Measurements from ENCODE around the gene HS6ST1. TPM values are rescaled to one million over a fixed set of nuclear protein-coding genes. Genes with fewer than 3 reads are reported as not detected.

Gene HS6ST1
- total RNA-seq, 1 experiment from 2014 or later, result 63.3 TPM

- Histone ChIP-seq H3K9me3 (ENCODE audit: low read depth, low read length, poor library complexity, severe bottlenecking) (no peaks in the 10 kb centered on the region), H3K4me3 (ENCODE audit: low read depth, low read length, poor library complexity, severe bottlenecking) (no peak overlapping the region), H3K27ac (ENCODE audit: low read depth, low read length, poor library complexity, severe bottlenecking) (no peak overlapping the region), H3K27me3 (replicated peaks; ENCODE audit: insufficient read depth, low read depth, low read length, poor library complexity) (no peaks in the 10 kb centered on the region), H3K4me1 (ENCODE audit: insufficient read depth, low read length, poor library complexity, severe bottlenecking) (peaks cover 21% of the 10 kb centered on the region), H3K36me3 (ENCODE audit: insufficient read depth, low read length, poor library complexity, severe bottlenecking) (no peaks in the 10 kb centered on the region)
- no TSS peak for BruUV-seq (replicated peaks)
- intact Hi-C loops (cut with micrococcal nuclease; ENCODE audit: unreplicated experiment), result no loop called here
- TF ChIP-seq CTCF (conservative IDR thresholded peaks at IDR 0.05; ENCODE audit: low read depth, low read length) (no peak), EZH2 (IDR thresholded peaks at IDR 0.05; ENCODE audit: borderline replicate concordance, low read depth, low read length, poor library complexity, severe bottlenecking) (no peak)
- POLR2A ChIA-PET (ENCODE audit: low non-redundant PET), result no interaction called here
- CTCF ChIA-PET, result no interaction called here
- no peak for DNase-seq (ENCODE audit: low spot score)
Measured at GRCh38 chr2:128303911-128304310, 14.8 kb downstream of the HS6ST1 start.

GRCh38 chr2:128303095-128303791, 15.4 kb downstream of the HS6ST1 start:
- intact Hi-C loops (cut with micrococcal nuclease; ENCODE audit: unreplicated experiment), result no loop called here
- Histone ChIP-seq H3K4me3 (ENCODE audit: low read depth, low read length, poor library complexity, severe bottlenecking) (no peak overlapping the region), H3K27me3 (replicated peaks; ENCODE audit: insufficient read depth, low read depth, low read length, poor library complexity) (no peaks in the 10 kb centered on the region), H3K27ac (ENCODE audit: low read depth, low read length, poor library complexity, severe bottlenecking) (no peak overlapping the region), H3K4me1 (ENCODE audit: insufficient read depth, low read length, poor library complexity, severe bottlenecking) (peaks cover 21% of the 10 kb centered on the region), H3K9me3 (ENCODE audit: low read depth, low read length, poor library complexity, severe bottlenecking) (no peaks in the 10 kb centered on the region), H3K36me3 (ENCODE audit: insufficient read depth, low read length, poor library complexity, severe bottlenecking) (no peaks in the 10 kb centered on the region)
- no peak for TF ChIP-seq EZH2 (IDR thresholded peaks at IDR 0.05; ENCODE audit: borderline replicate concordance, low read depth, low read length, poor library complexity, severe bottlenecking)
- TF ChIP-seq CTCF (conservative IDR thresholded peaks at IDR 0.05; ENCODE audit: low read depth, low read length), result no peak
- no TSS peak for BruUV-seq (replicated peaks)
- CTCF ChIA-PET, result no interaction called here
- POLR2A ChIA-PET (ENCODE audit: low non-redundant PET), result no interaction called here
- DNase-seq (ENCODE audit: low spot score), result no peak

GRCh38 chr2:128302744-128303067, 16.0 kb downstream of the HS6ST1 start:
- Histone ChIP-seq H3K27me3 (replicated peaks; ENCODE audit: insufficient read depth, low read depth, low read length, poor library complexity) (no peaks in the 10 kb centered on the region), H3K9me3 (ENCODE audit: low read depth, low read length, poor library complexity, severe bottlenecking) (no peaks in the 10 kb centered on the region), H3K4me3 (ENCODE audit: low read depth, low read length, poor library complexity, severe bottlenecking) (no peak overlapping the region), H3K27ac (ENCODE audit: low read depth, low read length, poor library complexity, severe bottlenecking) (no peak overlapping the region), H3K36me3 (ENCODE audit: insufficient read depth, low read length, poor library complexity, severe bottlenecking) (no peaks in the 10 kb centered on the region), H3K4me1 (ENCODE audit: insufficient read depth, low read length, poor library complexity, severe bottlenecking) (peaks cover 21% of the 10 kb centered on the region)
- ChIA-PET POLR2A (ENCODE audit: low non-redundant PET) (no interaction called here), CTCF (no interaction called here)
- BruUV-seq (replicated peaks), result no TSS peak
- no peak for DNase-seq (ENCODE audit: low spot score)
- intact Hi-C loops (cut with micrococcal nuclease; ENCODE audit: unreplicated experiment), result no loop called here
- TF ChIP-seq EZH2 (IDR thresholded peaks at IDR 0.05; ENCODE audit: borderline replicate concordance, low read depth, low read length, poor library complexity, severe bottlenecking) (no peak), CTCF (conservative IDR thresholded peaks at IDR 0.05; ENCODE audit: low read depth, low read length) (no peak)

All from A673 (cell line).